HCT116 (cell line): ENCODE results near the gene SLC25A13. TPM values are rescaled to one million over a fixed set of nuclear protein-coding genes. Genes with fewer than 3 reads are reported as not detected.
"Not testable (repeated sequence)": the region's sequence is repeated elsewhere in the genome, so short reads cannot be mapped to it uniquely, and the experiment has no call there.

Experiments used
- ATAC-seq: fragments of 200-7000 bp; cut with Tn5 transposase; 2 replicates; pipeline ENCODE4 v1.9.1; 2020; ENCODE audit warnings: mild to moderate bottlenecking, moderate library complexity
- BruUV-seq: library from RNA; stranded (reverse); fragments of 400-500 nt; replicated peaks from 2 replicates; lab custom pipeline; 2021; lab: Mats Ljungman, UMichigan
- CTCF ChIA-PET: fragments of 300-600 bp; sonication (Branson Sonifier 250); formaldehyde crosslinking; loops from one replicate; lab custom pipeline; 2021; ENCODE audit warnings: antibody characterized with exemption; lab: Charles Lee
- POLR2A ChIA-PET: fragments of 300-600, 350-600 bp; sonication (Branson Sonifier 250); formaldehyde crosslinking; loops from one replicate; lab custom pipeline; 2021; ENCODE audit warnings: antibody characterized with exemption; lab: Charles Lee
- RAD21 ChIA-PET, 2 experiments: fragments of 300-600 bp; sonication (Branson Sonifier 250); formaldehyde crosslinking; loops; one replicate each; lab custom pipeline; 2023; ENCODE audit warnings: low total read pairs in 2 of 2; ENCODE audit not compliant: uncharacterized antibody in 2 of 2, unreplicated experiment in 2 of 2, low non-redundant PET in 1 of 2; lab: Charles Lee
- DNase-seq: peaks from one replicate; pipeline ENCODE4 v3.0.0-alpha.2; 2010; ENCODE audit warnings: low read depth, low spot score
- H2AFZ ChIP-seq: fragments of 200-600 bp; shearing (Covaris generic), sonication (generic); 2 replicates; pipeline ENCODE4 v1.6.1; 2017; ENCODE audit warnings: low read depth, mixed run types, mixed read lengths, antibody characterized with exemption, low read length; ENCODE audit not compliant: poor library complexity, severe bottlenecking
- H3K27ac ChIP-seq: 2 replicates; pipeline ENCODE4 v1.5.1; 2012; ENCODE audit warnings: low read depth, low read length
- H3K27me3 ChIP-seq: fragments of 200-600 bp; sonication (generic); 2 replicates; pipeline ENCODE4 v1.6.1; 2016; ENCODE audit warnings: mixed run types, low read length, mixed read lengths; ENCODE audit not compliant: insufficient read depth
- H3K36me3 ChIP-seq, 2 experiments: fragments of 200-500 bp in 1 of 2; fragments of 200-600 bp in 1 of 2; sonication (Bioruptor generic) in 1 of 2; sonication (generic) in 1 of 2; 2 replicates each; pipeline versions ENCODE4 v1.5.1 to v1.6.1; 2014 to 2016; ENCODE audit warnings: low read length in 2 of 2, inconsistent platforms in 1 of 2, mixed read lengths in 1 of 2, mixed run types in 1 of 2; ENCODE audit not compliant: insufficient read depth in 2 of 2, control insufficient read depth in 1 of 2
- H3K4me1 ChIP-seq, 2 experiments: fragments of 200-600 bp in 1 of 2; sonication (generic) in 1 of 2; 2 replicates each; pipeline versions ENCODE4 v1.5.1 to v1.6.1; 2012 to 2017; ENCODE audit warnings: low read length in 2 of 2, inconsistent platforms in 1 of 2, mild to moderate bottlenecking in 1 of 2, mixed read lengths in 1 of 2, mixed run types in 1 of 2, moderate library complexity in 1 of 2; ENCODE audit not compliant: insufficient read depth in 2 of 2, control insufficient read depth in 1 of 2
- H3K4me2 ChIP-seq: fragments of 200-600 bp; sonication (generic); 2 replicates; pipeline ENCODE4 v1.6.1; 2017; ENCODE audit warnings: mixed run types, low read length, mixed read lengths
- H3K4me3 ChIP-seq, 2 experiments: fragments of 200-600 bp in 1 of 2; sonication (generic) in 1 of 2; replicated peaks in 1 of 2; 2 replicates each; pipeline ENCODE4 v1.5.1; 2011 to 2016; ENCODE audit warnings: low read length in 2 of 2, control low read depth in 1 of 2, low read depth in 1 of 2, mild to moderate bottlenecking in 1 of 2, mixed read lengths in 1 of 2, mixed run types in 1 of 2
- H3K79me2 ChIP-seq: fragments of 200-600 bp; sonication (generic); 2 replicates; pipeline ENCODE4 v1.6.1; 2017; ENCODE audit warnings: mild to moderate bottlenecking, mixed run types, low read length, moderate library complexity, mixed read lengths; ENCODE audit not compliant: insufficient read depth
- H3K9ac ChIP-seq: fragments of 200-600 bp; sonication (generic); 2 replicates; pipeline ENCODE4 v1.6.1; 2016; ENCODE audit warnings: low read length, mixed read lengths
- H3K9me2 ChIP-seq: fragments of 200-600 bp; sonication (generic), shearing (Covaris generic); 2 replicates; pipeline ENCODE4 v1.6.1; 2017; ENCODE audit warnings: mixed run types, mild to moderate bottlenecking, moderate library complexity; ENCODE audit not compliant: insufficient read depth
- H3K9me3 ChIP-seq, 2 experiments: fragments of 200-500 bp in 1 of 2; fragments of 200-600 bp in 1 of 2; sonication (Bioruptor generic) in 1 of 2; sonication (generic) in 1 of 2; 2 replicates each; pipeline ENCODE4 v1.6.1; 2014 to 2017; ENCODE audit warnings: low read length in 2 of 2, mixed read lengths in 2 of 2, inconsistent platforms in 1 of 2, low read depth in 1 of 2, mild to moderate bottlenecking in 1 of 2, mixed run types in 1 of 2, moderate library complexity in 1 of 2; ENCODE audit not compliant: control insufficient read depth in 1 of 2, insufficient read depth in 1 of 2
- H4K20me1 ChIP-seq: fragments of 200-600 bp; sonication (generic), shearing (Covaris generic); 2 replicates; pipeline ENCODE4 v1.6.1; 2017; ENCODE audit warnings: mixed run types, mild to moderate bottlenecking, moderate library complexity; ENCODE audit not compliant: insufficient read depth
- CBX3 ChIP-seq: IDR thresholded peaks from 2 replicates; pipeline ENCODE4 v1.6.1; 2012; ENCODE audit warnings: low read depth
- CEBPB ChIP-seq: IDR thresholded peaks from 2 replicates; pipeline ENCODE4 v1.6.1; 2012; ENCODE audit warnings: low read depth
- EGR1 ChIP-seq: IDR thresholded peaks from 2 replicates; pipeline ENCODE4 v1.6.1; 2012; ENCODE audit warnings: low read depth
- EZH2 ChIP-seq: fragments of 200-600 bp; sonication (generic); IDR thresholded peaks from 2 replicates; pipeline ENCODE4 v1.6.1; 2017; ENCODE audit warnings: antibody characterized with exemption, mixed run types
- EZH2phosphoT487 ChIP-seq: fragments of 200-600 bp; IDR thresholded peaks from 2 replicates; pipeline ENCODE4 v1.6.1; 2018; ENCODE audit warnings: antibody characterized with exemption, borderline replicate concordance
- FOSL1 ChIP-seq: IDR thresholded peaks from 2 replicates; pipeline ENCODE4 v1.6.1; 2012; ENCODE audit warnings: low read depth
- POLR2A ChIP-seq: IDR thresholded peaks from 2 replicates; pipeline ENCODE4 v1.7.0; 2011; ENCODE audit warnings: borderline replicate concordance; ENCODE audit not compliant: insufficient read depth, insufficient read length; ENCODE audit errors: extremely low read depth
- POLR2AphosphoS5 ChIP-seq: IDR thresholded peaks from 2 replicates; pipeline ENCODE4 v1.6.1; 2011; ENCODE audit warnings: mild to moderate bottlenecking, low read depth, low read length, moderate library complexity
- SIN3A ChIP-seq: IDR thresholded peaks from 2 replicates; pipeline ENCODE4 v1.6.1; 2012; ENCODE audit warnings: low read depth
- SP1 ChIP-seq: IDR thresholded peaks from 2 replicates; pipeline ENCODE4 v1.6.1; 2012; ENCODE audit warnings: low read depth
- SRF ChIP-seq: IDR thresholded peaks from 2 replicates; pipeline ENCODE4 v1.6.1; 2012; ENCODE audit warnings: low read depth
- TCF7L2 ChIP-seq: IDR thresholded peaks from 2 replicates; pipeline ENCODE4 v1.7.0; 2011; ENCODE audit warnings: borderline replicate concordance, inconsistent platforms; ENCODE audit not compliant: insufficient read depth, insufficient read length; ENCODE audit errors: extremely low read depth
- YY1 ChIP-seq: IDR thresholded peaks from 2 replicates; pipeline ENCODE4 v1.6.1; 2011; ENCODE audit warnings: low read length, low read depth, moderate library complexity, mild to moderate bottlenecking; ENCODE audit not compliant: insufficient replicate concordance; ENCODE audit errors: extremely low read depth
- ZFX ChIP-seq: fragments of 450-650 bp; IDR thresholded peaks from 2 replicates; pipeline ENCODE4 v1.6.1; 2017
- ZNF274 ChIP-seq: fragments of 200-500 bp; sonication (Bioruptor generic); IDR thresholded peaks from 2 replicates; pipeline ENCODE4 v1.6.1; 2014; ENCODE audit warnings: mild to moderate bottlenecking, low read depth, low read length, inconsistent platforms
- intact Hi-C: fragments of 100-400 bp; cut with micrococcal nuclease; formaldehyde crosslinking; loops from 2 replicates; pipeline ENCODE4 v1.10.0; 2022
- total RNA-seq: library from RNA; stranded (reverse); gene quantifications from one replicate; pipeline ENCODE4 v1.2.1, GENCODE V29; 2021; ENCODE audit not compliant: unreplicated experiment
- TF ChIP-seq, protein P1 (sequence below), 3 experiments: fragments of 200-600 bp in 1 of 3; sonication (generic) in 1 of 3; IDR thresholded peaks in 2 of 3; conservative IDR thresholded peaks in 1 of 3; 2 replicates each; pipeline ENCODE4 v1.5.1; 2012 to 2017; ENCODE audit warnings: low read depth in 2 of 3, low read length in 2 of 3, antibody characterized with exemption in 1 of 3, borderline replicate concordance in 1 of 3, control low read depth in 1 of 3, mild to moderate bottlenecking in 1 of 3, mixed read lengths in 1 of 3, mixed run types in 1 of 3, moderate library complexity in 1 of 3; ENCODE audit not compliant: insufficient read depth in 1 of 3
- TF ChIP-seq, protein P2 (sequence below): IDR thresholded peaks from 2 replicates; pipeline ENCODE4 v1.6.1; 2012
- TF ChIP-seq, protein P3 (sequence below): IDR thresholded peaks from 2 replicates; pipeline ENCODE4 v1.6.1; 2012

SLC25A13 gene
- total RNA-seq, 1 experiment from 2014 or later, result 19.3 TPM

DNA sequence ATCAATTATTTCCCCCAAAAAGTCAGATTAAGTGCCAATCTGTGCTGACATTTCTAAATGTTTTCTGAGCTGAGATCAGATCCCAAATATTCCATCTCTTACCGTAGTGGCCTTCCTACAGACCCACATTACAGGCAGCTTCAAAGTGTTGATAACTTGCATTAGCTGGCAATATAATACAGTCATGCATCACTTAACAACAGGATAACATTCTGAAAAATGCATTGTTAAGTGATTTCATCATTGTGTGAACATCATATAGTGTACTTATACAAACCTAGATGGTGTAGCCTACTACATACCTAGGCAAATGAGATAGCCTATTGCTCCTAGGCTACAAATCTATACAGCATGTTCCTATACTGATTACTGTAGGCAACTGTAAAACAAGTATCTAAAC is 22.4 kb downstream of the SLC25A13 start (continued):
- TF ChIP-seq YY1 (no peak), EZH2phosphoT487 (no peak), TCF7L2 (no peak), CBX3 (no peak), EGR1 (no peak), ZNF274 (no peak)
- TF ChIP-seq, all 23 proteins: peak for 0

DNA sequence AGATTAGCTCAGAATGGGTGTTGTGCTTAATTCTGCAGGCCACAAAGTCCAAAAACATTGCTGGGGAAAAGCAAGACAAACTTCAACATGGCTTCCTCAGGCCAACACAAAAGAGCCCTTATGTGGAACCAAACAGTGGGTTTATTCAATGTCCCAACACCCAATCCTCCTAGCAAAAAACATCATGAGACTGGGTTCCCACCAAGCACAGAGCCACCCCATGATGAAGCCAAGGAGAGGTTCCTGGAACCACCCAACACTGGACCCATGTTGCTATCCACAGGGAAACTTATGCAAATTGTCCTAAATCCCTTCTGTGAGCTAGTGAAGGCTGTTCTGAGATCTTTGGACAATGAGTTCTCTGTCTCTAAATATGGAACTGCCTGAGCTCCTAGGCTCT is 24.0 kb downstream of the SLC25A13 start:
- Histone ChIP-seq H3K9me2 (no peaks in the 10 kb centered on the region), H3K27ac (no peak overlapping the region), H3K36me3 (no peaks in the 10 kb centered on the region), H4K20me1 (no peaks in the 10 kb centered on the region), H3K9ac (no peak overlapping the region), H3K4me1 (no peaks in the 10 kb centered on the region; a peak in 1 of 4 replicates), H3K4me2 (no peak overlapping the region), H3K9me3 (no peaks in the 10 kb centered on the region), H3K4me3 (no peak overlapping the region), H3K79me2 (peaks cover 48% of the 10 kb centered on the region), H3K27me3 (no peaks in the 10 kb centered on the region), H2AFZ (no peak overlapping the region)
- ChIA-PET CTCF (no interaction called here), POLR2A (no interaction called here), RAD21 (no interaction called here)
- DNase-seq, result no peak
- no peak for TF ChIP-seq EZH2phosphoT487
- no peak for TF ChIP-seq FOSL1
- no peak for TF ChIP-seq SRF
- no peak for TF ChIP-seq CBX3
- TF ChIP-seq SP1, result no peak
- no peak for TF ChIP-seq TCF7L2
- TF ChIP-seq CEBPB, result no peak
- TF ChIP-seq POLR2A, result no peak
- TF ChIP-seq ZFX, result no peak
- TF ChIP-seq, protein P1, sequence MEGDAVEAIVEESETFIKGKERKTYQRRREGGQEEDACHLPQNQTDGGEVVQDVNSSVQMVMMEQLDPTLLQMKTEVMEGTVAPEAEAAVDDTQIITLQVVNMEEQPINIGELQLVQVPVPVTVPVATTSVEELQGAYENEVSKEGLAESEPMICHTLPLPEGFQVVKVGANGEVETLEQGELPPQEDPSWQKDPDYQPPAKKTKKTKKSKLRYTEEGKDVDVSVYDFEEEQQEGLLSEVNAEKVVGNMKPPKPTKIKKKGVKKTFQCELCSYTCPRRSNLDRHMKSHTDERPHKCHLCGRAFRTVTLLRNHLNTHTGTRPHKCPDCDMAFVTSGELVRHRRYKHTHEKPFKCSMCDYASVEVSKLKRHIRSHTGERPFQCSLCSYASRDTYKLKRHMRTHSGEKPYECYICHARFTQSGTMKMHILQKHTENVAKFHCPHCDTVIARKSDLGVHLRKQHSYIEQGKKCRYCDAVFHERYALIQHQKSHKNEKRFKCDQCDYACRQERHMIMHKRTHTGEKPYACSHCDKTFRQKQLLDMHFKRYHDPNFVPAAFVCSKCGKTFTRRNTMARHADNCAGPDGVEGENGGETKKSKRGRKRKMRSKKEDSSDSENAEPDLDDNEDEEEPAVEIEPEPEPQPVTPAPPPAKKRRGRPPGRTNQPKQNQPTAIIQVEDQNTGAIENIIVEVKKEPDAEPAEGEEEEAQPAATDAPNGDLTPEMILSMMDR (IDR thresholded peaks at IDR 0.05 in 2 of 3, conservative IDR thresholded peaks at IDR 0.05 in 1 of 3; ENCODE audit: borderline replicate concordance in 1 of 3, insufficient read depth in 1 of 3, low read depth in 2 of 3, low read length in 2 of 3), result no peak
- TF ChIP-seq, protein P2, sequence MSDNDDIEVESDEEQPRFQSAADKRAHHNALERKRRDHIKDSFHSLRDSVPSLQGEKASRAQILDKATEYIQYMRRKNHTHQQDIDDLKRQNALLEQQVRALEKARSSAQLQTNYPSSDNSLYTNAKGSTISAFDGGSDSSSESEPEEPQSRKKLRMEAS, result no peak
- no peak for TF ChIP-seq EZH2
- TF ChIP-seq SIN3A, result no peak
- TF ChIP-seq EGR1, result no peak
- no peak for TF ChIP-seq POLR2AphosphoS5
- TF ChIP-seq, protein P3, sequence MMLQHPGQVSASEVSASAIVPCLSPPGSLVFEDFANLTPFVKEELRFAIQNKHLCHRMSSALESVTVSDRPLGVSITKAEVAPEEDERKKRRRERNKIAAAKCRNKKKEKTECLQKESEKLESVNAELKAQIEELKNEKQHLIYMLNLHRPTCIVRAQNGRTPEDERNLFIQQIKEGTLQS, result no peak
- TF ChIP-seq, all 23 proteins: peak for 0
- no peak for ATAC-seq
- no TSS peak for BruUV-seq
- intact Hi-C loops, result no loop called here

DNA sequence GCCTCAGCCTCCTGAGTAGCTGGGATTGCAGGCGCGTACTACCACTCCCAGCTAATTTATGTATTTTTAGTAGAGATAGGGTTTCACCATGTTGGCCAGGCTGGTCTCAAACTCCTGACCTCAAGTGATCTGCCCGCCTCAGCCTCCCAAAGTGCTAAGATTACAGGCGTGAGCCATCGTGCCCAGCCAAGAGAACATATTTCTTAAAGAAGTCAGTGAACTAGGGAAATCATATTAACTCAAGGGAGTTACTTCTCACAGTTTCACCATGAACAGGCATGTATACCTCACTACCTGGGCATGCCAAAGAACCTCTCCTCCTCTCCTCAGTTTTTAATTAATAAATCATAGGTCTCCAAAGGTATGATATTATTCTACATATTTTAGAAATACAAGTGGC is 24.5 kb downstream of the SLC25A13 start:
- H3K9me3 ChIP-seq, DNase-seq, H4K20me1 ChIP-seq, H2AFZ ChIP-seq, H3K36me3 ChIP-seq, POLR2A ChIA-PET, H3K4me1 ChIP-seq, H3K9me2 ChIP-seq, H3K4me3 ChIP-seq, H3K27me3 ChIP-seq, CTCF ChIA-PET, RAD21 ChIA-PET, ATAC-seq, BruUV-seq, H3K9ac ChIP-seq, H3K4me2 ChIP-seq, H3K27ac ChIP-seq, intact Hi-C loops: not testable (repeated sequence)
- peaks cover 43% of the 10 kb centered on the region for H3K79me2 ChIP-seq
